Neural cell (in vitro differentiated cells): ENCODE results near the gene LHPP. TPM values are rescaled to one million over a fixed set of nuclear protein-coding genes. Genes with fewer than 3 reads are reported as not detected.

Source experiments
- H2AFZ ChIP-seq: fragments of 200-600, 300-800 bp; sonication (generic), shearing (Covaris generic); 2 replicates; pipeline ENCODE4 v1.6.0; 2014; ENCODE audit warnings: low read depth, mild to moderate bottlenecking, antibody characterized with exemption, low read length, moderate library complexity
- H3F3A ChIP-seq: fragments of 200-600 bp; shearing (Covaris generic); 2 replicates; pipeline ENCODE4 v1.6.1; 2016; ENCODE audit warnings: mild to moderate bottlenecking, moderate library complexity, mixed read lengths, antibody characterized with exemption, low read length; ENCODE audit not compliant: insufficient read depth, poor library complexity, severe bottlenecking
- H3K27ac ChIP-seq: fragments of 200-600, 300-800 bp; sonication (generic), shearing (Covaris generic); 2 replicates; pipeline ENCODE4 v1.5.1; 2014; ENCODE audit warnings: mild to moderate bottlenecking, low read length, moderate library complexity
- H3K27me3 ChIP-seq: fragments of 300-800, 200-600 bp; sonication (generic), shearing (Covaris generic); 2 replicates; pipeline ENCODE4 v1.6.0; 2014; ENCODE audit warnings: mild to moderate bottlenecking, low read depth, low read length, moderate library complexity; ENCODE audit not compliant: insufficient read depth
- H3K36me3 ChIP-seq: fragments of 300-800, 200-600 bp; sonication (generic), shearing (Covaris generic); 2 replicates; pipeline ENCODE4 v1.5.1; 2014; ENCODE audit warnings: mild to moderate bottlenecking, antibody characterized with exemption, low read length, moderate library complexity; ENCODE audit not compliant: insufficient read depth
- H3K4me2 ChIP-seq: fragments of 300-800, 200-600 bp; sonication (generic), shearing (Covaris generic); 2 replicates; pipeline ENCODE4 v1.6.0; 2014; ENCODE audit warnings: mild to moderate bottlenecking, low read length
- H3K4me3 ChIP-seq: fragments of 300-800, 200-600 bp; sonication (generic), shearing (Covaris generic); 2 replicates; pipeline ENCODE4 v1.5.1; 2014; ENCODE audit warnings: mild to moderate bottlenecking, low read length, moderate library complexity
- H3K79me2 ChIP-seq: fragments of 200-600 bp; shearing (Covaris generic); replicated peaks from 2 replicates; pipeline ENCODE4 v1.6.0; 2014; ENCODE audit warnings: mild to moderate bottlenecking, low read length, moderate library complexity; ENCODE audit not compliant: insufficient read depth
- H3K9ac ChIP-seq: fragments of 300-800, 200-600 bp; sonication (generic), shearing (Covaris generic); 2 replicates; pipeline ENCODE4 v1.6.1; 2016; ENCODE audit warnings: mild to moderate bottlenecking, low read length, mixed read lengths
- H3K9me2 ChIP-seq: fragments of 200-600 bp; shearing (Covaris generic); 2 replicates; pipeline ENCODE4 v1.6.1; 2016; ENCODE audit warnings: mild to moderate bottlenecking, low read length, mixed read lengths; ENCODE audit not compliant: insufficient read depth
- H3K9me3 ChIP-seq: fragments of 200-600, 300-800 bp; sonication (generic), shearing (Covaris generic); 2 replicates; pipeline ENCODE4 v1.6.1; 2016; ENCODE audit warnings: mild to moderate bottlenecking, mixed run types, low read length, moderate library complexity, mixed read lengths
- H4K20me1 ChIP-seq: fragments of 200-600 bp; shearing (Covaris generic); 2 replicates; pipeline ENCODE4 v1.6.1; 2016; ENCODE audit warnings: mild to moderate bottlenecking, mixed run types; ENCODE audit not compliant: insufficient read depth
- EP300 ChIP-seq: fragments of 450-650 bp; conservative IDR thresholded peaks from 2 replicates; pipeline ENCODE4 v1.6.1; 2014; ENCODE audit warnings: antibody characterized with exemption, mild to moderate bottlenecking, moderate library complexity; ENCODE audit not compliant: poor library complexity, severe bottlenecking
- EZH2 ChIP-seq: fragments of 200-600, 300-800 bp; shearing (Covaris generic), sonication (generic); IDR thresholded peaks from 2 replicates; pipeline ENCODE4 v1.6.1; 2014; ENCODE audit warnings: antibody characterized with exemption, low read length, borderline replicate concordance, mild to moderate bottlenecking; ENCODE audit not compliant: insufficient read depth, poor library complexity, severe bottlenecking
- MXI1 ChIP-seq: fragments of 450-650 bp; conservative IDR thresholded peaks from 2 replicates; pipeline ENCODE4 v1.6.1; 2014; ENCODE audit warnings: antibody characterized with exemption, mild to moderate bottlenecking; ENCODE audit not compliant: poor library complexity, severe bottlenecking
- POLR2AphosphoS5 ChIP-seq: IDR thresholded peaks from 2 replicates; pipeline ENCODE4 v1.6.1; 2012
- RAD21 ChIP-seq: fragments of 450-650 bp; conservative IDR thresholded peaks from 2 replicates; pipeline ENCODE4 v1.6.1; 2014; ENCODE audit warnings: antibody characterized with exemption, mild to moderate bottlenecking, moderate library complexity
- SMC3 ChIP-seq: fragments of 450-650 bp; conservative IDR thresholded peaks from 2 replicates; pipeline ENCODE4 v1.6.1; 2014; ENCODE audit warnings: antibody characterized with exemption, mild to moderate bottlenecking, moderate library complexity; ENCODE audit not compliant: poor library complexity
- TAF1 ChIP-seq: IDR thresholded peaks from 2 replicates; pipeline ENCODE4 v1.6.1; 2012; ENCODE audit warnings: low read depth
- polyA plus RNA-seq: library from polyadenylated mRNA; depleted of rRNA; stranded (reverse); fragments of >200 nt; gene quantifications from 2 replicates; pipeline ENCODE4 v1.2.3, GENCODE V29; 2014
- TF ChIP-seq, protein P1 (sequence below): IDR thresholded peaks from 2 replicates; pipeline ENCODE4 v1.6.1; 2012; ENCODE audit warnings: borderline replicate concordance
- TF ChIP-seq, protein P2 (sequence below): fragments of 450-650 bp; IDR thresholded peaks from 2 replicates; pipeline ENCODE4 v1.5.1; 2014; ENCODE audit warnings: antibody characterized with exemption, mild to moderate bottlenecking, moderate library complexity; ENCODE audit not compliant: poor library complexity, severe bottlenecking

LHPP gene
- polyA plus RNA-seq, 1 donor from 2014 or later, result 16.0 TPM

DNA sequence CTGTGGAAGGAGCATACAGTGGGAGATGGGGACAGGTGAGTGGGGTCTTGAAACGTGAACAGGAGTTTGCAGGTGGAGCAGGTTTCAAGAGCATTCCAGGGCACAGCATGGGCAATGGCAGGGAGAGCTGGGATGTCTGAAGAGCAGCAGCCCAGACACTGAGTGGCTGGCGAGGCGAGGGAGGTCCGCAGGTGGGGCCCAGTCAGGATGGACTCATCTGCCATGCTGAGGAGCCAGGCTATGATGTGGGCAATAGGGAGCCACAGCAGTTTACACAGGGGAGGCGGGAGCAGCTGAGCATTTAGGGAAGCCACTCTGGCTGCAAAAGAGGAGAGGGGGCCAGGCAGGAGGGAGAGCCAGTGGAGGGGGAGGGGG is 143.8 kb downstream of the LHPP start:
- Histone ChIP-seq H3K36me3 (no peaks in the 10 kb centered on the region), H3K4me2 (no peak overlapping the region), H3K27ac (no peak overlapping the region), H3K27me3 (no peaks in the 10 kb centered on the region), H3K9ac (no peak overlapping the region), H3K9me3 (no peaks in the 10 kb centered on the region), H3K79me2 (no peaks in the 10 kb centered on the region), H3K4me3 (no peak overlapping the region), H2AFZ (no peak overlapping the region), H4K20me1 (no peaks in the 10 kb centered on the region), H3F3A (no peaks in the 10 kb centered on the region), H3K9me2 (no peaks in the 10 kb centered on the region)
- TF ChIP-seq, protein P1, sequence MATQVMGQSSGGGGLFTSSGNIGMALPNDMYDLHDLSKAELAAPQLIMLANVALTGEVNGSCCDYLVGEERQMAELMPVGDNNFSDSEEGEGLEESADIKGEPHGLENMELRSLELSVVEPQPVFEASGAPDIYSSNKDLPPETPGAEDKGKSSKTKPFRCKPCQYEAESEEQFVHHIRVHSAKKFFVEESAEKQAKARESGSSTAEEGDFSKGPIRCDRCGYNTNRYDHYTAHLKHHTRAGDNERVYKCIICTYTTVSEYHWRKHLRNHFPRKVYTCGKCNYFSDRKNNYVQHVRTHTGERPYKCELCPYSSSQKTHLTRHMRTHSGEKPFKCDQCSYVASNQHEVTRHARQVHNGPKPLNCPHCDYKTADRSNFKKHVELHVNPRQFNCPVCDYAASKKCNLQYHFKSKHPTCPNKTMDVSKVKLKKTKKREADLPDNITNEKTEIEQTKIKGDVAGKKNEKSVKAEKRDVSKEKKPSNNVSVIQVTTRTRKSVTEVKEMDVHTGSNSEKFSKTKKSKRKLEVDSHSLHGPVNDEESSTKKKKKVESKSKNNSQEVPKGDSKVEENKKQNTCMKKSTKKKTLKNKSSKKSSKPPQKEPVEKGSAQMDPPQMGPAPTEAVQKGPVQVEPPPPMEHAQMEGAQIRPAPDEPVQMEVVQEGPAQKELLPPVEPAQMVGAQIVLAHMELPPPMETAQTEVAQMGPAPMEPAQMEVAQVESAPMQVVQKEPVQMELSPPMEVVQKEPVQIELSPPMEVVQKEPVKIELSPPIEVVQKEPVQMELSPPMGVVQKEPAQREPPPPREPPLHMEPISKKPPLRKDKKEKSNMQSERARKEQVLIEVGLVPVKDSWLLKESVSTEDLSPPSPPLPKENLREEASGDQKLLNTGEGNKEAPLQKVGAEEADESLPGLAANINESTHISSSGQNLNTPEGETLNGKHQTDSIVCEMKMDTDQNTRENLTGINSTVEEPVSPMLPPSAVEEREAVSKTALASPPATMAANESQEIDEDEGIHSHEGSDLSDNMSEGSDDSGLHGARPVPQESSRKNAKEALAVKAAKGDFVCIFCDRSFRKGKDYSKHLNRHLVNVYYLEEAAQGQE, result no peak
- TF ChIP-seq, protein P2, sequence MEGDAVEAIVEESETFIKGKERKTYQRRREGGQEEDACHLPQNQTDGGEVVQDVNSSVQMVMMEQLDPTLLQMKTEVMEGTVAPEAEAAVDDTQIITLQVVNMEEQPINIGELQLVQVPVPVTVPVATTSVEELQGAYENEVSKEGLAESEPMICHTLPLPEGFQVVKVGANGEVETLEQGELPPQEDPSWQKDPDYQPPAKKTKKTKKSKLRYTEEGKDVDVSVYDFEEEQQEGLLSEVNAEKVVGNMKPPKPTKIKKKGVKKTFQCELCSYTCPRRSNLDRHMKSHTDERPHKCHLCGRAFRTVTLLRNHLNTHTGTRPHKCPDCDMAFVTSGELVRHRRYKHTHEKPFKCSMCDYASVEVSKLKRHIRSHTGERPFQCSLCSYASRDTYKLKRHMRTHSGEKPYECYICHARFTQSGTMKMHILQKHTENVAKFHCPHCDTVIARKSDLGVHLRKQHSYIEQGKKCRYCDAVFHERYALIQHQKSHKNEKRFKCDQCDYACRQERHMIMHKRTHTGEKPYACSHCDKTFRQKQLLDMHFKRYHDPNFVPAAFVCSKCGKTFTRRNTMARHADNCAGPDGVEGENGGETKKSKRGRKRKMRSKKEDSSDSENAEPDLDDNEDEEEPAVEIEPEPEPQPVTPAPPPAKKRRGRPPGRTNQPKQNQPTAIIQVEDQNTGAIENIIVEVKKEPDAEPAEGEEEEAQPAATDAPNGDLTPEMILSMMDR, result no peak
- no peak for TF ChIP-seq EZH2
- TF ChIP-seq RAD21, result no peak
- TF ChIP-seq TAF1, result no peak
- no peak for TF ChIP-seq SMC3
- TF ChIP-seq POLR2AphosphoS5, result no peak
- no peak for TF ChIP-seq MXI1
- no peak for TF ChIP-seq EP300

DNA sequence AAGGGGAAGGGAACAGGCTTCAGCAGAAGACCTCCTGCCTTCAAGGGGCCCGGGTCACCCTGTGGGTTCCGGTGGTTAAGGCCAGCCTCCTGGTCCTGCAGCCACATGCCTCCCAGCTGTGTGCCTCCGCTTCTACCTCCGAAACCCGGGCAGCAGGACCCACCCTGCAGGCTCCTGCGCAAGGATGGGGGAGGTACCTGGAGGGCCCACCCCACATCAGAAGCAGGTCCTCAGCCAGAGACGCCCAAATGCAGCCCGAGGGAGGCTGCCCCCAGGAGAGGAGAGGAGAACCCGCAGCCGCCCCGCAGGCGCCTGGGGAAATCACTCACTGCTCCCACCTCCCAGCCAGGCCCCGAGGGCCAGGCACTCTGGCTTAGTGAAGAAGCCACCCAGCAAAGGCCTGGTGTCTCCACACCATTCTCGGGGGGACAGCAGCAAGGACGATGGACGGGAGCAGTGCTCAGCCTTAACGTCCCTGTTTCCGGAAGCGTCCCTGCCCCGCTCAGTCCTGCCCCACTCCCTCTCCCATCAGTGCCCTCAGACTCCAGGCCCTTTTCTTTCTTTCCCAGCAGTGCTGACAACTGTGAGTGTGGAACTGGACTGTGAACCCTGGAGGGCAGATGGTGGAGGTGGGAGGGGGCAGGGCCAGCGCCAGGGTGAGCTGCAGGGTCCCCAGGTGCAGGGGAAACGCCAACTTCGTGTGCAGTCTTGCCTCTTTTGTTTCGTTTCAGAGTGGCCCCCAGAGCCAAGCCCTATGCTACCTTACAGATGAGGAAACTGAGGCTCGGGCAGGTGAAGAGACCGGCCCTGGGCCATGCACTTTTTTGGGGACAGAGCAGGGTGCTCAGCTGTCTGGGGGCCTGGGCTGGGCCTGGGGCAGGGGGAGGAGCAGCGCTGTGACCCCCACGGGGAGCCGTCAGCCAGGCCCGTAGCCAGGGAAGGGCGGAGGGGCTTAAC is 144.5 kb downstream of the LHPP start:
- H3K36me3 ChIP-seq, result no peaks in the 10 kb centered on the region
- no peak overlapping the region for H3K4me2 ChIP-seq
- H3K79me2 ChIP-seq, result no peaks in the 10 kb centered on the region
- TF ChIP-seq, protein P1, result no peak
- H3F3A ChIP-seq, result no peaks in the 10 kb centered on the region
- no peaks in the 10 kb centered on the region for H3K9me2 ChIP-seq
- no peak overlapping the region for H3K4me3 ChIP-seq
- no peaks in the 10 kb centered on the region for H3K9me3 ChIP-seq
- no peaks in the 10 kb centered on the region for H3K27me3 ChIP-seq
- no peak overlapping the region for H2AFZ ChIP-seq
- H3K27ac ChIP-seq, result no peak overlapping the region
- H4K20me1 ChIP-seq, result no peaks in the 10 kb centered on the region
- no peak overlapping the region for H3K9ac ChIP-seq
